CD8-positive, alpha-beta memory T cell (primary cell): Measurements from ENCODE around the gene HNRNPUL2. TPM values are rescaled to one million over a fixed set of nuclear protein-coding genes. Genes with fewer than 3 reads are reported as not detected.
"Not testable (repeated sequence)": the region's sequence is repeated elsewhere in the genome, so short reads cannot be mapped to it uniquely, and the experiment has no call there.

ENCODE experiments used
- CTCF ChIA-PET: fragments of 350-600 bp; sonication (Branson Sonifier 250); formaldehyde crosslinking; loops from one replicate; lab custom pipeline; 2021; ENCODE audit warnings: antibody characterized with exemption; lab: Charles Lee
- POLR2A ChIA-PET: fragments of 350-600 bp; sonication (Branson Sonifier 250); formaldehyde crosslinking; loops from one replicate; lab custom pipeline; 2021; ENCODE audit warnings: antibody characterized with exemption; lab: Charles Lee
- DNase-seq, 5 donors: peaks; one replicate each; pipeline versions ENCODE4 v3.0.0 to v3.0.0-alpha.2; 2020 to 2022; ENCODE audit warnings: mixed read lengths in 1 of 5
- H3K27ac ChIP-seq: one replicate; pipeline ENCODE4 v1.7.0; 2013; ENCODE audit warnings: low read depth, mild to moderate bottlenecking, low read length, moderate library complexity
- H3K27me3 ChIP-seq: 2 replicates; pipeline ENCODE4 v1.7.0; 2013; ENCODE audit warnings: low read length, mild to moderate bottlenecking; ENCODE audit not compliant: insufficient read depth, poor library complexity, severe bottlenecking
- H3K36me3 ChIP-seq: 2 replicates; pipeline ENCODE4 v1.7.0; 2013; ENCODE audit warnings: mild to moderate bottlenecking, low read length, moderate library complexity; ENCODE audit not compliant: insufficient read depth
- H3K4me1 ChIP-seq: 2 replicates; pipeline ENCODE4 v1.7.0; 2013; ENCODE audit warnings: mild to moderate bottlenecking, low read length, moderate library complexity; ENCODE audit not compliant: insufficient read depth
- H3K4me3 ChIP-seq: 2 replicates; pipeline ENCODE4 v1.7.0; 2013; ENCODE audit warnings: mild to moderate bottlenecking, low read length
- H3K9me3 ChIP-seq: 2 replicates; pipeline ENCODE4 v1.7.0; 2013; ENCODE audit warnings: mild to moderate bottlenecking, low read length
- H3K27ac Mint-ChIP-seq, 8 donors: one replicate each; pipeline ENCODE4 v1.8.0; 2020 to 2021; ENCODE audit warnings: mixed read lengths in 8 of 8, mild to moderate bottlenecking in 6 of 8, inconsistent platforms in 3 of 8, moderate library complexity in 3 of 8
- H3K27me3 Mint-ChIP-seq, 2 donors: one replicate each; pipeline ENCODE4 v1.8.0; 2020 to 2021; ENCODE audit warnings: mixed read lengths in 2 of 2, mild to moderate bottlenecking in 1 of 2, moderate library complexity in 1 of 2
- H3K36me3 Mint-ChIP-seq, 3 donors: one replicate each; pipeline ENCODE4 v1.8.0; 2020 to 2021; ENCODE audit warnings: mixed read lengths in 3 of 3, inconsistent platforms in 1 of 3, mild to moderate bottlenecking in 1 of 3
- H3K4me1 Mint-ChIP-seq, 3 donors: one replicate each; pipeline ENCODE4 v1.8.0; 2020 to 2021; ENCODE audit warnings: mixed read lengths in 3 of 3, inconsistent platforms in 1 of 3, mild to moderate bottlenecking in 1 of 3
- H3K4me3 Mint-ChIP-seq, 7 donors: one replicate each; pipeline ENCODE4 v1.8.0; 2020 to 2021; ENCODE audit warnings: mixed read lengths in 7 of 7, mild to moderate bottlenecking in 6 of 7, moderate library complexity in 4 of 7, inconsistent platforms in 2 of 7
- H3K9me3 Mint-ChIP-seq, 5 donors: one replicate each; pipeline ENCODE4 v1.8.0; 2020 to 2022; ENCODE audit warnings: mixed read lengths in 5 of 5, mild to moderate bottlenecking in 3 of 5, moderate library complexity in 2 of 5, inconsistent platforms in 1 of 5
- polyA plus RNA-seq: library from polyadenylated mRNA; unstranded; fragments of 300-500 nt; fragmentation: Illumina TruSeq; gene quantifications from one replicate; pipeline ENCODE4 v1.2.3, GENCODE V29; 2021
- total RNA-seq, 2 experiments: library from RNA; stranded (reverse); gene quantifications; one replicate each; pipeline ENCODE4 v1.2.3, GENCODE V29; 2021

HNRNPUL2 gene
- total and polyA plus RNA-seq, 3 experiments from 2014 or later = 3.3 to 64.3 (median 58.7) TPM

- Mint-ChIP-seq H3K27ac (peak overlapping the region in 2 of 8 donors; percentile 3 to 15), H3K4me1 (peaks cover 9 to 28% (median 13%) of the 10 kb centered on the region in 3 donors), H3K4me3 (no peak overlapping the region), H3K9me3 (no peaks in the 10 kb centered on the region), H3K36me3 (peaks cover 0 to 21% (median 3%) of the 10 kb centered on the region in 3 donors), H3K27me3 (no peaks in the 10 kb centered on the region)
- ChIA-PET CTCF (interaction anchor here (0.8 to 1.7 kb wide), 2 partner anchors 39 to 40 kb away, joined by 3 to 7 read pairs; partner anchors contain the start of genes BSCL2, GNG3 and TMEM179B), POLR2A (interaction anchor here (0.6 to 1.4 kb wide), 2 partner anchors 25 to 58 kb away, joined by 3 read pairs; partner anchors contain the start of gene NXF1)
- H3K4me3 ChIP-seq = no peak overlapping the region
- H3K4me1 ChIP-seq = peaks cover 7% of the 10 kb centered on the region
- H3K27me3 ChIP-seq = no peaks in the 10 kb centered on the region
- no peak overlapping the region for H3K27ac ChIP-seq
- DNase-seq = no peak
- peaks cover 7% of the 10 kb centered on the region for H3K36me3 ChIP-seq
- no peaks in the 10 kb centered on the region for H3K9me3 ChIP-seq
These were observed 20.4 kb upstream of the HNRNPUL2 start for GRCh38 chr11:62747475-62748160.

GRCh38 chr11:62737196-62737595 is 9.9 kb upstream of the HNRNPUL2 start:
- no peak overlapping the region for H3K4me3 Mint-ChIP-seq
- Histone ChIP-seq H3K27me3 (no peaks in the 10 kb centered on the region), H3K4me1 (no peaks in the 10 kb centered on the region), H3K36me3 (peaks cover 24% of the 10 kb centered on the region), H3K9me3 (no peaks in the 10 kb centered on the region), H3K4me3 (no peak overlapping the region), H3K27ac (no peak overlapping the region)
- H3K36me3 Mint-ChIP-seq = peaks cover 0 to 62% (median 11%) of the 10 kb centered on the region in 3 donors
- no peaks in the 10 kb centered on the region for H3K9me3 Mint-ChIP-seq
- CTCF ChIA-PET = no interaction called here
- POLR2A ChIA-PET = interaction anchor here (0.6 kb wide), 3 partner anchors 24 to 836 kb away, joined by 3 to 4 read pairs (median 3); no protein-coding TSS in a partner anchor
- no peaks in the 10 kb centered on the region for H3K27me3 Mint-ChIP-seq
- DNase-seq = no peak
- peaks cover 5 to 7% (median 7%) of the 10 kb centered on the region in 3 donors for H3K4me1 Mint-ChIP-seq
- no peak overlapping the region for H3K27ac Mint-ChIP-seq

- Histone ChIP-seq H3K4me1 (peaks cover 16% of the 10 kb centered on the region), H3K4me3 (no peak overlapping the region), H3K9me3 (no peaks in the 10 kb centered on the region), H3K36me3 (peaks cover 16% of the 10 kb centered on the region), H3K27me3 (no peaks in the 10 kb centered on the region), H3K27ac (no peak overlapping the region)
- Mint-ChIP-seq H3K4me3 (peak overlapping the region in 2 of 7 donors; percentile 23 to 50), H3K27me3 (no peaks in the 10 kb centered on the region), H3K27ac (peak overlapping the region in 6 of 8 donors; percentile 6 to 70 (median 15)), H3K4me1 (peaks cover 24 to 33% (median 30%) of the 10 kb centered on the region in 3 donors), H3K9me3 (no peaks in the 10 kb centered on the region), H3K36me3 (peaks cover 0 to 56% (median 6%) of the 10 kb centered on the region in 3 donors)
- ChIA-PET CTCF (interaction anchor here (0.8 to 2.2 kb wide), 2 partner anchors 26 to 53 kb away, joined by 3 to 5 read pairs; no protein-coding TSS in a partner anchor), POLR2A (interaction anchor here (0.7 kb wide), 1 partner anchor 148 kb away, joined by 4 read pairs; no protein-coding TSS in a partner anchor)
- DNase-seq = peak in 1 of 5 donors; percentile 19
These were observed 5.6 kb upstream of the HNRNPUL2 start for GRCh38 chr11:62732830-62733229.

GRCh38 chr11:62730076-62730475 is 2.8 kb upstream of the HNRNPUL2 start:
- not testable (repeated sequence) for H3K27me3 Mint-ChIP-seq, H3K9me3 Mint-ChIP-seq, H3K27ac ChIP-seq, H3K27me3 ChIP-seq, H3K9me3 ChIP-seq, DNase-seq
- H3K4me1 Mint-ChIP-seq = peaks cover 39 to 45% (median 42%) of the 10 kb centered on the region in 3 donors
- Histone ChIP-seq H3K4me1 (peaks cover 26% of the 10 kb centered on the region), H3K36me3 (peaks cover 11% of the 10 kb centered on the region), H3K4me3 (peak overlapping the region; percentile 49)
- H3K36me3 Mint-ChIP-seq = peaks cover 5 to 55% (median 8%) of the 10 kb centered on the region in 3 donors
- POLR2A ChIA-PET = interaction anchor here (0.7 to 4.0 kb wide), 6 partner anchors 20 to 1516 kb away, joined by 3 to 26 read pairs (median 4); partner anchors contain the start of genes C11orf98, CSKMT, MTA2 and PPP1R14B
- H3K4me3 Mint-ChIP-seq = peak overlapping the region; percentile 58 to 98 (median 98)
- CTCF ChIA-PET = interaction anchor here (0.8 to 3.6 kb wide), 8 partner anchors 24 to 151 kb away, joined by 3 to 16 read pairs (median 4); partner anchors contain the start of genes C11orf98, CSKMT, POLR2G and SLC3A2
- H3K27ac Mint-ChIP-seq = peak overlapping the region in 3 of 8 donors; percentile 38 to 97 (median 47)

GRCh38 chr11:62728171-62728988 is 1.1 kb upstream of the HNRNPUL2 start, which contains the start of gene TTC9C:
Gene TTC9C, plus strand, starts transcription at chr11:62728486. Its CDS starts 363 bp downstream, at chr11:62728849.
- CTCF ChIA-PET = interaction anchor here (1.0 to 3.6 kb wide), 9 partner anchors 12 to 134 kb away, joined by 3 to 13 read pairs (median 7); partner anchors contain the start of genes LBHD1, POLR2G, UQCC3 and ZBTB3
- POLR2A ChIA-PET = interaction anchor here (0.5 to 4.0 kb wide), 24 partner anchors 12 to 1570 kb away, joined by 3 to 70 read pairs (median 8); partner anchors contain the start of genes BSCL2, C11orf98, CSKMT and GANAB
- H3K27ac Mint-ChIP-seq = peak within 1 kb of the TSS; percentile 93 to 99 (median 98)
- Histone ChIP-seq H3K4me1 (peaks cover 42% of the 10 kb centered on the region), H3K27me3 (no peaks in the 10 kb centered on the region), H3K27ac (peak within 1 kb of the TSS; percentile 90), H3K9me3 (no peaks in the 10 kb centered on the region), H3K36me3 (peaks cover 17% of the 10 kb centered on the region), H3K4me3 (peak within 1 kb of the TSS; percentile 99)
- H3K4me1 Mint-ChIP-seq = peaks cover 54 to 60% (median 58%) of the 10 kb centered on the region in 3 donors
- H3K4me3 Mint-ChIP-seq = peak within 1 kb of the TSS; percentile 92 to 99 (median 98)
- H3K27me3 Mint-ChIP-seq = peaks cover 0 to 3% of the 10 kb centered on the region in 2 donors
- H3K9me3 Mint-ChIP-seq = no peaks in the 10 kb centered on the region
- peak; percentile 80 to 89 (median 81) for DNase-seq
- peaks cover 5 to 61% (median 18%) of the 10 kb centered on the region in 3 donors for H3K36me3 Mint-ChIP-seq

GRCh38 chr11:62727872-62728170 is 564 bp upstream of the HNRNPUL2 start:
- peaks cover 17% of the 10 kb centered on the region for H3K36me3 ChIP-seq
- H3K27ac Mint-ChIP-seq = peak overlapping the region; percentile 93 to 99 (median 98)
- peak overlapping the region; percentile 92 to 99 (median 98) for H3K4me3 Mint-ChIP-seq
- H3K27me3 Mint-ChIP-seq = peaks cover 0 to 3% of the 10 kb centered on the region in 2 donors
- H3K36me3 Mint-ChIP-seq = peaks cover 5 to 61% (median 15%) of the 10 kb centered on the region in 3 donors
- no peaks in the 10 kb centered on the region for H3K9me3 ChIP-seq
- H3K4me1 Mint-ChIP-seq = peaks cover 50 to 58% (median 57%) of the 10 kb centered on the region in 3 donors
- H3K9me3 Mint-ChIP-seq = no peaks in the 10 kb centered on the region
- POLR2A ChIA-PET = interaction anchor here (0.5 to 4.0 kb wide), 32 partner anchors 11 to 1590 kb away, joined by 3 to 70 read pairs (median 7); partner anchors contain the start of genes B3GAT3, BSCL2, C11orf98 and CSKMT
- H3K4me1 ChIP-seq = peaks cover 43% of the 10 kb centered on the region
- peak overlapping the region; percentile 90 for H3K27ac ChIP-seq
- H3K4me3 ChIP-seq = peak overlapping the region; percentile 99
- H3K27me3 ChIP-seq = no peaks in the 10 kb centered on the region
- peak; percentile 68 to 95 (median 92) for DNase-seq
- CTCF ChIA-PET = interaction anchor here (0.8 to 3.6 kb wide), 14 partner anchors 11 to 303 kb away, joined by 3 to 13 read pairs (median 6); partner anchors contain the start of genes EEF1G, LBHD1, POLR2G and SLC3A2

- no peaks in the 10 kb centered on the region for H3K9me3 Mint-ChIP-seq
- POLR2A ChIA-PET = interaction anchor here (0.6 to 4.0 kb wide), 34 partner anchors 10 to 1591 kb away, joined by 3 to 70 read pairs (median 6); partner anchors contain the start of genes B3GAT3, BSCL2, C11orf98 and CSKMT
- no peaks in the 10 kb centered on the region for H3K9me3 ChIP-seq
- H3K36me3 ChIP-seq = peaks cover 25% of the 10 kb centered on the region
- CTCF ChIA-PET = interaction anchor here (1.0 to 3.6 kb wide), 12 partner anchors 10 to 302 kb away, joined by 3 to 13 read pairs (median 7); partner anchors contain the start of genes EEF1G, LBHD1, POLR2G and SLC3A2
- H3K4me1 Mint-ChIP-seq = peaks cover 58 to 67% (median 66%) of the 10 kb centered on the region in 3 donors
- H3K4me1 ChIP-seq = peaks cover 43% of the 10 kb centered on the region
- peaks cover 0 to 3% of the 10 kb centered on the region in 2 donors for H3K27me3 Mint-ChIP-seq
- H3K27ac Mint-ChIP-seq = peak overlapping the region; percentile 88 to 99 (median 94)
- H3K4me3 Mint-ChIP-seq = peak overlapping the region; percentile 92 to 99 (median 98)
- no peak for DNase-seq
- peak overlapping the region; percentile 99 for H3K4me3 ChIP-seq
- peak overlapping the region; percentile 90 for H3K27ac ChIP-seq
- H3K27me3 ChIP-seq = no peaks in the 10 kb centered on the region
- peaks cover 9 to 69% (median 24%) of the 10 kb centered on the region in 3 donors for H3K36me3 Mint-ChIP-seq
These were observed 417 bp downstream of the HNRNPUL2 start for GRCh38 chr11:62726915-62727164.
